Astrocyte of the cerebellum (primary cell): ENCODE measurements around the gene NAIF1.

Experiments
- DNase-seq: peaks from one replicate; pipeline ENCODE4 v3.0.0-alpha.2; 2011; ENCODE audit warnings: low read depth
- H3K4me3 ChIP-seq: 2 replicates; pipeline ENCODE4 v1.5.1; 2011; ENCODE audit warnings: mild to moderate bottlenecking, low read depth, low read length, moderate library complexity
- in situ Hi-C: cut with HindIII; loops from 2 replicates; pipeline ENCODE4 v1.10.0; 2017; ENCODE audit warnings: low sequenced_read_pairs
- TF ChIP-seq, protein P1 (sequence below): IDR thresholded peaks from 2 replicates; pipeline ENCODE4 v1.5.1; 2012; ENCODE audit warnings: low read length, low read depth, moderate library complexity, mild to moderate bottlenecking; ENCODE audit errors: missing control alignments

NAIF1 gene

DNA sequence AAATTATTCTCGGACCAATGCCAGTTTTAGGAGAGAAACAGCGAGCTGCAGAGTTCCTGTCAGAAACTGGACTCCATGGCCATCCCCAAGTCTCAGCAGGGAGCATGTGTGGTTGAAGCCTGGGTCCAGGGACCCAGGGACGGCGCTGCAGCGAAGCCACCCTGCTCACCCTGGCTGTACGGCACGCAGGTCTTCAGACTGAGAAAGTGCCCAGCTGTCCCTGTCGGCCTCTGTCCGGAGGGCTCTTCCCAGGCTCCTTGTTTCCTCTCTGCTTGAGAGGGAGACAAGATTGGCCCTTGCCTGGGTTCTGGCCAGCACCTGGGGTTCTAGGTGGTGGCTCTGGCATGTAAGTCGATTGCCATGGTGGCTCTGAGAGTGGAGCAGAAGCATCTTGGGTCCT, 33.5 kb upstream of the NAIF1 start:
- DNase-seq = no peak
- TF ChIP-seq, protein P1, sequence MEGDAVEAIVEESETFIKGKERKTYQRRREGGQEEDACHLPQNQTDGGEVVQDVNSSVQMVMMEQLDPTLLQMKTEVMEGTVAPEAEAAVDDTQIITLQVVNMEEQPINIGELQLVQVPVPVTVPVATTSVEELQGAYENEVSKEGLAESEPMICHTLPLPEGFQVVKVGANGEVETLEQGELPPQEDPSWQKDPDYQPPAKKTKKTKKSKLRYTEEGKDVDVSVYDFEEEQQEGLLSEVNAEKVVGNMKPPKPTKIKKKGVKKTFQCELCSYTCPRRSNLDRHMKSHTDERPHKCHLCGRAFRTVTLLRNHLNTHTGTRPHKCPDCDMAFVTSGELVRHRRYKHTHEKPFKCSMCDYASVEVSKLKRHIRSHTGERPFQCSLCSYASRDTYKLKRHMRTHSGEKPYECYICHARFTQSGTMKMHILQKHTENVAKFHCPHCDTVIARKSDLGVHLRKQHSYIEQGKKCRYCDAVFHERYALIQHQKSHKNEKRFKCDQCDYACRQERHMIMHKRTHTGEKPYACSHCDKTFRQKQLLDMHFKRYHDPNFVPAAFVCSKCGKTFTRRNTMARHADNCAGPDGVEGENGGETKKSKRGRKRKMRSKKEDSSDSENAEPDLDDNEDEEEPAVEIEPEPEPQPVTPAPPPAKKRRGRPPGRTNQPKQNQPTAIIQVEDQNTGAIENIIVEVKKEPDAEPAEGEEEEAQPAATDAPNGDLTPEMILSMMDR = no peak
- in situ Hi-C loops = no loop called here
- peak overlapping the region; percentile 46 for H3K4me3 ChIP-seq

DNA sequence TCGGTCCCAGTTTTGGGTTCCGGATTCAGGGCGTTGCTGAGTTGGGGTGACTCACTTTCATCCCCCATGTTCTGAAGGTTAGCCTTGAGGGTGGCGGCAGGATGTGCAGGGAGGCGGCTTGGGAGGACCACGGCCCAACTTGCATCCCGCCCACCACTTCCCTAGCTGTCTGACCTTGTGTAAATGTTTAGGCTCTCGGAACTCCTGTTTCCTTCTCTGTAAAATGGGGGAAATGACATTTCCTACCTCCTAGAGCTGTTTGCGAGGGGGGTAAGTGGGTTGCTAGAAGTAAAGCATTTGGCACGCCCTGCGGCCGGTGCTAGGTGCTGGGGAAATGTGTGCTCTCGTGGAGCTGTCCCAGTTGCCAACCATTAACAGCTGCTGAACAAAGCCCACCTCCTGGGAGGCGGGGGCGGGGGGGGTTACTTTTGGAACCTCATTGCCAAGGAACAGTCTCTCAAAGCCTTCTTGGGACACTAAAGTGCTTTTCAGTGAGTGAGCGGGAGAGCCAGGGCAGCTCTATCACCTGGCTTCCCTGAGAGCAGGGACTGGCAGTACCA, 32.9 kb upstream of the NAIF1 start:
- TF ChIP-seq, protein P1 = no peak
- no peak for DNase-seq
- in situ Hi-C loops = loop anchor here (10.0 kb wide), 1 partner anchor 165 kb away; the partner anchor contains the start of genes DPM2 and PIP5KL1
- H3K4me3 ChIP-seq = peak overlapping the region; percentile 46

DNA sequence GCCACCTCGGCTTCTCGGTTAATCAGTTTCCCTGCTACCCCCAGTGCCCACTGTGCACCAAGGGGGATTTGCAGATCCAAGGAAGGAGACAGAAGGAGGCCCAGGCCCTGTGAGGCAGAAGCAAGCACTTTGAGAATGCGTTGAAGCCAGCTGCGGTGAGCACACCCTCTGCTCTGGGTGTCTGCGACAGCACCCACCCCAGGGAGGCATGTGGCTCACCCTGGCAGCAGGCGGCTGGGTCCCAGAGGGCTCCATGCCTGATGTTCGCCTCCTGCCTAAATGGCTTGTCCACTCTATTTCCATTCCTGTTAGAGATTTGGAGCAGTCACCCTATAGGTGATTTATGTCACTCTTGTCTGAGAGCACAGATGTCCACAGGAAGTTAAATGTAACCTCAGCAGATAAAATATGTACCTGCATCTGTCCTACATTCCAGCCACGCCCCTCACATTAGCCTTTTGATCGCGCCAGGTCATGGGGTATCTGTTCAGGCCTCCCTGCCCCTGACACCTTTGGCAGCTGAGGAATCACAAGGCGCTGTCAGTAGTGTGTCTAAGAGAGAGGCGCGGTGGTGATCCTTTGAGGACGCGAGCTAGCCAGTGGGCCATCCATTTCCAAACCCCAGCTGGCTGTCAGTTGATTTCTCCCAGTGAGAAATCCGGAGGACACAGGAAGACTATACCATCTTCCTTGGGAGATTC, 32.3 kb upstream of the NAIF1 start:
- in situ Hi-C loops = loop anchor here (10.0 kb wide), 1 partner anchor 165 kb away; the partner anchor contains the start of genes DPM2 and PIP5KL1
- TF ChIP-seq, protein P1 = no peak
- DNase-seq = no peak
- H3K4me3 ChIP-seq = peak overlapping the region; percentile 46

DNA sequence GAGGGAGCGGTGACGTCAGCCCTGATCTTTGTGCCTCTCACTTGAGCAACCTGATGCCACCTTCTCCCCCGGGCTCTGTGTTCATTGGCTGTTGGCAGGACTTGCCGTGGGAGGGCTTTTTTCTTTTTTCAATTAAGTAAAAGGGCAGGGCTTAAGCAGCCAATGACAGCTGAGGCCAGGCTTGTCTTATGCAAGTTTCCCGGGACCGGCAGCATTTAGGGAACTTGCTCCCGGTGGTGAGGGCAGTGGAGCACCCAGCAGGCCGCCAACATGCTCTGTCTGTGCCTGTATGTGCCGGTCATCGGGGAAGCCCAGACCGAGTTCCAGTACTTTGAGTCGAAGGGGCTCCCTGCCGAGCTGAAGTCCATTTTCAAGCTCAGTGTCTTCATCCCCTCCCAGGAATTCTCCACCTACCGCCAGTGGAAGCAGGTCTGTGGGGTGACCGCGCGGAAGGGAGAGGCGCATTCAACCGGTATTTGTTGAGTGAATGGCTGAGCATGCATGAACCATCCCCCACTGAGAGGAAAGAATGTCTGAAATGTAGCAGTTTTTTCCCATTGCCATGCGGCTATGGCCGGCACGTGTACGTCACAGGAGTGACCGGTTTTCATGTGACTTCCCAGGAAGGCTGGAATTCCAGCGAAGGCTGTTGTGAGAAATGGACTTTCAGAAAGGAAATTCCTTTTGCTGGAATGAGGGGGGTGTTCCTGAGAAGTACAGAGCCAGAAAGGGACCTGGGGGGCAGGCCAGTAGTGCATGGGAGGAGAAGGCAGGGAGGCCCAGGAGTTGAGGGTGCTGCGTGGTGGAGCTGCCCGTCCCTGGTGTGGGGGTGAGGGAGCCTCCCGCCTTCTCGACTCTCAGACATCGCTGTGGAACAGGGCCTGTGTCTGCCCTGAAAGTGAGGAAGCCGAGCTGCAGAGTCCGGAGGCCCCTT, 31.4 kb upstream of the NAIF1 start:
- in situ Hi-C loops = loop anchor here (10.0 kb wide), 1 partner anchor 164 kb away; the partner anchor contains the start of genes DPM2 and PIP5KL1
- H3K4me3 ChIP-seq = peak overlapping the region; percentile 46
- TF ChIP-seq, protein P1 = no peak
- DNase-seq = peak; percentile 95

DNA sequence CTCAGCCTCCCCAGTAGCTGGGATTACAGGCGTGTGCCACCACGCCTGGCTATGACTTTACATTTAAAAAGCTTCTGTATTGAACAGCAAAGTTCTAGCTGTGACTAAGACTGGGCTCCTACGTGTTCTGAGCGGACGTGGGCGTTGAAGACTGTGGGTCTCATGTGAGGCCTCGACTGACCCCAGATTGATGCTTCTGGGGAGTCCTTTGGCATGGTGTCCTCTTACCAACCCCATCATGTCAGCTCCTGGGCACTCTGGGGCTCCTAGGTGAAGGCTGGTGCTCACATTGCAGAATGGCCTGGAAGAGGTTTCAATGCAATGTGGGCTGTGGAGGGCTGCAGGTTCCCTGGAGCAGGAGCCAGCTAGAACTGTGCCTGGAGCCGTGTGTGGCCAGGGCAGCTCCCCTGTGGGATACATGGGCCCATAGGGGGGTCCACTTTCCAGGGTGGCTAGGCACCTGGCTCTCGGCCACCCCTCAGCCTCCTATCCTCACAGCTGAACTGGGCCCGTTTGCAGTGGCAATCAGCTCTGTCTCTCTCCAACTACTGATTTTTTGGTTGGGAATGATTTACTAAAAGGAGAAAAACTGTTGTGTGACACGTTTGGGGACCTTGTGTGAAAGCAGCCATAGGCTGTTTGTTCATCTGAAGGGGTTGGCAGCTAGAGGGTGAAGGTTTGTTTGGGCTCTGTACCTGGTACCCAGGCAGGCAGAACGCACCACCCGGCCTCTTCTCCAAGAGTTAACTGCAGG, 30.6 kb upstream of the NAIF1 start:
- H3K4me3 ChIP-seq = peak overlapping the region; percentile 46
- in situ Hi-C loops = loop anchor here (10.0 kb wide), 1 partner anchor 163 kb away; the partner anchor contains the start of genes DPM2 and PIP5KL1
- TF ChIP-seq, protein P1 = no peak
- no peak for DNase-seq
